HG02623 (cell line): Measurements from ENCODE around the gene TIGD4.
"Not testable (repeated sequence)": the region's sequence is repeated elsewhere in the genome, so short reads cannot be mapped to it uniquely, and the experiment has no call there.

Source experiments
- ATAC-seq: cut with Tn5 transposase; IDR thresholded peaks from one replicate; pipeline ENCODE4 v1.9.1; 2021; ENCODE audit warnings: moderate library complexity; ENCODE audit not compliant: unreplicated experiment

The TIGD4 gene

DNA sequence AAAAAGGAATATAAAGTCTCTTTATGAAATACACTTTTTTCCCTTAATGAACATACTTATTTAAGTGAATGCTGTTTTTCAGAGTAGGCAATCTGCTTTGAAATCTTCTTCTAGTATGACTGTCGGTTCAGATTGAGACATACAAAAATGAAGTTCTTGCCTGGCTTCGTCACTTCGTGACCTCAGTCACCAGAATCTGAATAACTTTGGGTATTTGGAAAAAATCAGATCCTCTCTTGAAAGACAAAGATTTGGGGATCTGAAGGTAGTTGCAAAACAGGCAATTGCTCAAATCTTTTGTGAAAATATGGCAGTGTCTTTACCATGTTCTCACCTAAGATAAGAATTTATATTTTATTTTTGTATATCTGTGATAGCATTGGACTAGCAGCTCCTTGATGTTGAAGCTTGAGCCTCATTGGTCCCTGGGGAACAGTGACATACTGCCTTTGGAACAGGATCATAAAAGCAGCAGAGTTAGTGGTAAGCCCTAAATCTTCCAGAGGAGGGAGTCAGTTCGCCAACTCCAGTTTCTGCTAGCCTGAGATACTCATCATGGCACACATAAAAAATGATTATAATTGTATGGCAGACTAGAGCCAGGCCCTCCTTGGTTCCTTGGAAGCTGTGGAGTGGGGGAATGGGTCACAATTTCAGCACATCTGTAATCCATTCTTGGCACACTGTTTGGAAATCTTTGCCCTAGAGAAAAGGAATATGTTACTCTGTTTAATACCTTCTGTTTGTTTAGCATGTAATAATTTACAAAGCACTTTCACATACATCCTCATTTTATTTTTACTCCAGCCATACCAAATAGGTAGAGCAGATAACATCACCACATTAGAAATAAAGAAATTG lies 5.2 kb upstream of the TIGD4 start:
- no peak for ATAC-seq

DNA sequence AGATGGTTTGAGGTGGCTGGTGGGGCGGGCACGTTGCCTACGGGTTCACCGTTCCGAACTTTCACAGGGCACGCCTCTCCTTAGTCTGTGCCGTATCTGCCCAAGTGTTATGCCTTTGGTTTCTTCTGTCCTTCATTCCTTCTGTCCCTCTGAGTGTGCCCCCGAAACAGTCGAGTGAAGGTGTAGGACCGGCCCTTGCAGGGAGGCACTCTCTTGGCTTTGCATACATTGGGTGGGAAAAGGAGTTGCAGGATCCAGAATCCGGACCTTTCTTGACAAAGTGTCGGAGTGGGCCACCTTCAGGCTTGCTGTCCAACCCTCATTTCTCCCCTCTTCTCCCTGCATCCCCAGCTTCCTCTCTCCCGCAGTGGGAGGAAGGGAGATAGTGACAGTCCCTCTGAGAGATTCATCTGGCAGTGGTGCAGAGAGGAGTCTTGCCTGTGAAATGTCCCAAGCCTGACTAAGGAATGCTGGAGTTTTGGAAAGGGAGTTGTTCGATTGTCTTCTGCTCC lies 793 bp upstream of the TIGD4 start:
- no peak for ATAC-seq

DNA sequence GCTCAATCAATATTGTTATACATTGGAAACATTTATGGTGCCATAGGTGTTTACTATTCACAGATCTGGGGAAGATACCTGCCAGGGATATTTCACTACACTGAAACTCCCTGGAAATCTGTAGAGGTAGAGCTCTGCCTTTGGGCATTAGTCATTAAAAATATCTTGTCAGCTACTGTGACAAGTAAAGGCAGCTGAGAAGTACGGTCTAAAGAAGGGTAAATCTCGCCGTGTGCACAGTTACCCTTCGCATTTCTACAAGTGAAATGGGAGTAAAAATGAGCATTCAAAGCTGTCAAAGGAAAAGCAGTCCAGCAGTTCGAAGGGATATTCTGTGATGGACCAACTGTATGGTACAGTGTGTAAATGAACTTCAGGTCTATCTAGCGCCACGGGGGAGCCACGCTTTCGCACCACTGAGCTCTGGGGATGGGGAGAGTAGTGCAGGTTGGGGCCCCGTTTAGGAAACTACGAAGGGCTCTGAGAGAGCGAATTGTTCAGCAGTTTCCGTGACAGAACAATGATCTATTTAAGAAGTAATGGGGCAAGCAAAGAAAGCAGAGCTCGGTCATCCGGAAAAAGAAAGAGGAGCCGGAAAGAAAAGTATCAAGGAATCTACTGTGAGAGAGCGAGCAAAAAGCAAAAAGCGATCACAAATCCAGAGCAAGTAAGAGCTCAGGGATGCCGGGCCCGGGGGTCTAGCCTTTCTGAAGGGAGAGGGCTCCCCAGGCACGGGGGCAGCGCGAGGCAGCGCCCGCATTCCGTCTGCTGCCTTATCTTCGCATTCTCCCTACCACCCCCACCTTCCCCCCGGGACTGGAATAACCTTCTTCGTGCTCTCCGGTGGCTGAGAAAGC lies 646 bp downstream of the TIGD4 start:
- peak; percentile 23 for ATAC-seq

DNA sequence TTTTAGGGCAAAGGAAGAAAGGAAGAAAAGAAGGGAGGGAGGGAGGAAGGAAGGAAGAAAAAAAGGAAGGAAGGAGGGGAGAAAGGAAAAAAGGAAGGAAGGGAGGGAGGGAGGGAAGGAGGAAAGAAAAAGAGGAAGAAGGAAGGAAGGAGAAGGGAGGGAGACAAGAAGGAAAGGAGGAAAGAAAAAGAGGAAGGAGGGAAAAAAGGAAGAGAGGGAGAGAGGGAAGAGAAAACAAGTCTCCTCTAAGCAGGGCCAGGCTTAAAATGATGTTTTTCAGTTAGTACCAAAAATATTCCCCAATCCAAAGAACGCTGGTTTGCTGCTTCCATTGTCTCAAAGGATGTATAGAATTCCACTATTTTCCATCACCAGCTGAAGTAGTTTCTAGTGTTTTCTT lies 2.0 kb downstream of the TIGD4 start:
- no peak for ATAC-seq

DNA sequence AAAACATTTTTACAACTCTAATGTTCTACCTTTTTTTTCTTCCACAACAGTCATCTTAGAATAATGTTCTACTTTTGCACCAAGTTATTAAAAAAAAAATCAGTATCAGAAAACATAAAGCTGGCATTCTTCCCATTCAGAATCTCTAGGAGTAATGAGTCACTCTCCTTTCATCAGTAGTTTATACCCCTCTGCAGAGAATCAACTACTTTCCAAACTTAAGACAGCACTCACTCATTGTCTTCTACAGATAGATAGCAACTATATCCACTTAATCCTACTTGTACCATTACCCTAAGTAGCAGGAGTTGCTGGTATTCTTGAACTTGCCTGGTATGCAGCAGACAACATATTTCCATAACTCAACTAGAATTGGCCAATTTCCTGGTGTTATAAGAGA lies 3.2 kb downstream of the TIGD4 start:
- ATAC-seq, result no peak

DNA sequence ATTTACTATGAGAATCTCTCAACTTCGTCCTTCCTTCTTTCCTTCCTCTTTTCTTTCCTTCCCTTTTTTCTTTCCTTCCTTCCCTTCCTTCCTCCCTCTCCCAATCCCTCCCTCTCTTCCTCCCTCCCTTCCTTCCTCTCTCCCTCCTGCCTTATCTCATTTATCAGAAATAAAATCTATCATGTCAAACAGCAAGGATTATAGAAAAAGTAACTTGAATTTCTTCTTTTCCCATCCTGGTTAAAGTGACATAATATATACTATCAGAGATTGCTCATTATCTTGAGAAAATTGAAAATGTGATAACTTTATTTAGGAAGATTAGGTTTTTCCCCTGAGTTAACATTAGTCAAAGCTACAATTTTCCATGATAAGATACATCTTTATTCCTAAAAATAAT lies 5.6 kb downstream of the TIGD4 start:
- ATAC-seq, result no peak

DNA sequence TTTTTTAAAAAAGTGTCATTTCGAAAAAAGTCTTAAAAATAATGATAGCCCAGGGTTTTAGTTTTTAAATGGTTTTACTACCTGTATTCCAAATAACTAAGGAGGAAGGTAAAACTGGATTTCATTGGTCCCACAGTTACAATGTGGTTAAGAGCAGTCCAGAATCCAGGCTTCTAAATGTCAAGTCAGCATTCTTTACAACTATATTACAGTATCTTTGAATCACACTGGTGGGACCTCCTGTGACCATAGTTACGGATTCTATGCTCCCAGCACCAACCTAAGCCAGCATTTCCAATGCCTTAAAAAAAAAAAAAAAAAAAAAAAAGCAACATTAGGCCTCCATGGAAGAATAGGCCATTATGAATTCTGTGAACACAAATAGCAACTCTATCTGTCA lies 6.2 kb downstream of the TIGD4 start:
- no peak for ATAC-seq

DNA sequence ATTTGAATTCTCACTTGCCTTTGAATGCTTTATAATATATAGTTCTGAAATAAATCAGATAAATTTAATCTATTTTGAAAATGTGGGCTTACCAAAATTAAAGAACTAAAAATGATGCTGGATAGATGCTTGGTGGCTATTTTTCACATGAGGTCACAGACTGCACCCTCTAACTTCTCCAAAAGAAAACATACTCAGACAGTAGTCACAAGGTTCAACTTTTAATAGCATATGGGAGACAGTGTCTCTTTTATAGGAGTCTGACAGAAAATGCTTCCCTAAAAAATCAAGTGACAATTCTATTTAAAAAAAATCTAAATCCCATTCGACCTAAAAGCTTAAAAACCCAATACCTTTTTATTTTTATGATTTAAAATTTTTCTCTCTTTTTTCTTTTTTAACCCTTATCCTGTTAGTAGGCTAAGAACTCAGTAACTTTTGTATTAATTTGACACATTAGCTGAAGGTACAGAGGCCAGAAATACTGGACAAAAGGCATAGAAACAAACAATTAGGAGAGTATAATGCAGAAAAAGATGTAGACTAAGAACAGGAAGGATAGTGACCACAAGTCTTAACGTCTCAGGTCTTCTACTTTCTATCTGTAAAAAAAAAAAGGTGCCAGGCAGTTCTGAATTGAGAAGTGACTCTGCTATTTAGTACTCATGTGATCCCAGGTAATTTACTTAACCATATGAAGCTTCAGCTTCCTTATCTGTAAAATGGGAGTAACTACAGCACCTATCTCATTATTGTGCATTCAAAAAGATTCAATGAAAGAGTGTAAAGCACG lies 7.6 kb downstream of the TIGD4 start:
- ATAC-seq, result peak; percentile 78

DNA sequence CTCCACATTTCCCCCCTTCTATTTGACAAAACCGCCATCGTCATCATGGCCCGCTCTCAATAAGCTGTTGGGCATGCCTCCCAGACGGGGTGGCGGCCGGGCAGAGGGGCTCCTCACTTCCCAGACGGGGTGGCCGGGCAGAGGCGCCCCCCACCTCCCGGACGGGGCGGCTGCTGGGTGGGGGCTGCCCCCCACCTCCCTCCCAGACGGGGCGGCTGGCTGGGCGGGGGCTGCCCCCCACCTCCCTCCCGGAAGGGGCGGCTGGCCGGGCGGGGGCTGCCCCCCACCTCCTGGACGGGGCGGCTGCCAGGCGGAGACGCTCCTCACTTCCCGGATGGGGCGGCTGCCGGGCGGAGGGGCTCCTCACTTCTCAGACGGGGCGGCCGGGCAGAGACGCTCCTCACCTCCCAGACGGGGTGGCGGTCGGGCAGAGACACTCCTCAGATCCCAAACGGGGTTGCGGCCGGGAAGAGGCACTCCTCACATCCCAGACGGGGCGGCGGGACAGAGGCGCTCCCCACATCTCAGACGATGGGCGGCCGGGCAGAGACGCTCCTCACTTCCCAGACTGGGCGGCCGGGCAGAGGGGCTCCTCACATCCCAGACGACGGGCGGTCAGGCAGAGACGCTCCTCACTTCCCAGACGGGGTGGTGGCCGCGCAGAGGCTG lies 14.3 kb downstream of the TIGD4 start:
- not testable (repeated sequence) for ATAC-seq

DNA sequence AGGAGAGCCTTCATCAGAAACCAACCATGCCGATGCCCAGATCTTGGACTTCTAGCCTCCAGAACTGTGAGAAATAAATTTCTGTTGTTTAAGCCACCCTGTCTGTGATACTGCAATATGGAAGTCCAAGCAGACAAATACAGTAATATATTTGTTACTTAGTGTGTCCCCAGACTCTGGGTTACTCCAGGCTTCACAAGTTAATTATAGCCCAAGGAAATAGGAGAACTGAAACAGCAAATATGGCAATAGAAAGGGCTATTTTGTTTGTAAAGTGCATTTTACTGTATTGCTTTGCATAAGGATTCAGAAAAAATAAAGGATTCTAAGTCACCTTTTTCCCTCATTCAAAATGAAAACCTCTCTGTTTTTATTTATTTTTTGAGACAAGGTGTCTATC lies 15.7 kb downstream of the TIGD4 start:
- no peak for ATAC-seq

DNA sequence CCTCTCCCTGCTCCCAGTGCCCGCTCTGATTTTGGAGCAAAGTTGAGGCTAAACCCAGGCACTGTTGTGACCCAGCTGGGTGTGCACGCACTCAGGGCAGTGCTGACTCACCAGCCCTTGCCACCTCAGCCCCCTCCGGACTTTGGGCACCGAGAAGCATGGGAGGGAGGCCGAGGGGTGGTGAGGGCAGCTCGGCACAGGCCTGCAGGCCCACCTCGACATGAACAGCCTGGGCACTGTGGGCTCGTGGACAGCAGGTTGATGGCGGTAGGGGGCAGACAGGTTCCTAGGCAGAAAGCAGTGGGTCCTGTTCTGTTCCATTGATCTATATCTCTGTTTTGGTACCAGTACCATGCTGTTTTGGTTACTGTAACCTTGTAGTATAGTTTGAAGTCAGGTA lies 30.9 kb downstream of the TIGD4 start:
- ATAC-seq, result no peak

DNA sequence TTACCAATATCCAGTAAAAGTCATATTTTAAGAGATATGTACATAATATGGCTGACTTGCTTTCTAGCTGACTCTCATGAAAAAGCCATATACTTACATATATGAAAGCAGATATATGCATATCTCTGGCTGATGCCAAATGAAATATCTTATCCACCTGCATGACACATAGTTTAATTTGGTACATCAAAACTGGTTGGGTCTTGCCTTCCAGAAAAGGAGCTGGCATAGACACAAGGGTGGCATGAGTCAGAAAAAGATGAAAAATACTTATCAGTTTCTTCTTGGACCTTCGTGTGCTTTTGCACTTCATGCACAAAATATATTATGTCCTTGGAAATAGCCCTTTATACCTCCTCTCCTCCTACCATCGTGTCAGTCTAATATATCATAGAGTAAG lies 32.1 kb downstream of the TIGD4 start:
- no peak for ATAC-seq

DNA sequence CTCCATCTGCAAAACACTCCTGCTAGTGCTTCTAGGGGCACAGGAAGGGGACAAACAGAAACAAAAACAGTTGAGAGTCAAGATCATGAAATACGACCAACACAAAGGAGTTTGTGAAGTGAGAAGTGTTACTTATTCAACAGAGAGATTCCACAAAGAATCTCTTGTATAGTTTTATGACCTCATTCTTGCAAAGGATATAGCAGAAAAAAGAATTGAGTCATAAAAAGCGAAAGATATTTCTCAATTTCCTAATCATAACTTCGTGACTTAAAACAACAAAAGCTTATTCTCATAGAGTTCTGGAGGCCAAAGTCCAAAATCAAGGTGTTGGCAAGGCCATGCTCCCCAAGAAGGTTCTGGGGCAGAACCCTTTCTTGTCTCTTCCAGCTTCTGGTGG lies 40.7 kb downstream of the TIGD4 start:
- ATAC-seq, result no peak

DNA sequence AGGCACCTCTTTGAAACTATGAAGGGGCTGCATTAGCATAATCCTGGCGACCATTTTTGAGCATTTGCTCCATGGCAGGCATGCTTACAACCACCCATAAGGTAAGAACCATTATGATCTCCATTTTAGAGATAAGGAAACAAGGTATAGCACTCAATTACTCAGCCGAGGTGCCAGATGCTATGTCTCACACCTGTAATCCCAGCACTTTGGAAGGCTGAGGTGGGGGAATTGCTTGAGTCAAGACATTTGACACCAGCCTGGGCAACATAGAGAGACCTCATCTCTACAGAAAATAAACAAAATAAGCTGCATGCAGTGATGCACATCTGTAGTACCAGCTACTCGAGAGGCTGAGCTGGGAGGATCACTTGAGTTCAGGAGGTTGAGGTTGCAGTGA lies 43.6 kb downstream of the TIGD4 start:
- no peak for ATAC-seq

DNA sequence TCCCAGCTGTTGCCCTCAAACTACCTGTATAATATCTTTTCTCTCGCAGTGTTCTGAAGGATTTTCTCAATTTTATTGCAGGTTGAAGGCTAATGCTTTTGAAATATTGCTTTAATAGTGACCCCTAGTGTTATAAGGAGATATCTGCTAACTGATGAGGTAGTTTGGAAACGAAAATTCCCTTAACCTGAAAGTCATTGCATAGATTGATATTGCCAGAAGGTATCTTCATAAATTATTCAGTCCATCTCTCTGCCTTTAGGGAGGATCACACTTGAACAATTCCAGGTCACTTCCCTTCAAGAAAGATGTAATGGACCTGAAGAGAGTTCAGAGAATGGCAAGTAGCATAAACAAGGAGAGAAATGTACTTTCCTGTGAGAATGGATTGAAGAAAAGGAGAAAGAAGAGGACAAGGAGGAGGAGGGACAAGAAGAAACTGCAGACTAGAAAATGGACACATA lies 44.1 kb downstream of the TIGD4 start:
- ATAC-seq, result no peak

DNA sequence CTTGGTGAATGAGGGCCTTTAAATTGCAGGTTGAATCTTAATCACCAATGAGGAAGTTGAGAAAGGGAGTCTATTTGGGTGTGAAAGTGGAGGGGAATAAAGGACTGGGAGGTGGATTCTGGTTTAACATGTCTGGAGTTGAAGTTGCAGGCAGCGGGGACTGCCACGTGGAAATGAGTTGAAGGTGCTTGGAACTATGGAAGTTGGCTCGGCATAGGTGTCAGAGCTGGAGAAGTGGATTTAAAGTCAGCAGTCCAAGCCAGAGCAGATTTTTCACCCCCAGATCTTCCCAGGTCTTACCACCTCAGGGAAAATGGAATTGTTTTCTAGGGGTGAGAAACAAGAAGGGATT lies 44.9 kb downstream of the TIGD4 start:
- ATAC-seq, result no peak

DNA sequence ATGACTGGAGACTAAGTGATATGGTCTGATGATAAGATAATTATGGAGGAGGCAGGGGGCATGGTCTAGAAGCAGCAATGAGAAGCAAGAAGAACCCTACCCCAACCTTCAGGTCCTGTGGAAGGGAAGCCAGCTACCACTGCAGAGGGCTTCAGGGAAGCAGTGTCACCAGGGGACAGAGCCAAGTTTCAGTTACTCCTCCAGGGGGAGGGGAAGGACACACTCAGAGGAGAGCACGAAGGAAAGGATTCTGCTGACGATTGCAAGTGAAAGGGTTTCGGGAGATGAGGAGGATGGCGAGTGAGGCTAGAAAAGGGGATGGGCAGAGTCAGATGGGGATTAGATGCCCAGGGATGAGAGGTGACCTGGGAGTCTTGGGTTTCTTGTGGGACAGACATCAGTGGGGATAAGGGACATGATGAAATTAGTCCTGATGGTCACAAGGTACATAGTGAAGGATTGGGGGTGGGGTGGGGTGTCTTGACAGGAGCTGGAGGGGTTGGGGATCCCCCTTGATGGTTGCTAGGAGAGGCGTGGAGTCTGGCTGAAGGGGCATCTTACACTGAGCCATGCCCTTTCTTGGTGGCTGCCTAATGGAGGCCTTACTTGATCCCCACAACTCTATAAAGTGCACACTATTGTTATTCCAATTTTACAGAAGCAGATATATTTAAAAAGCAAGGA lies 45.4 kb downstream of the TIGD4 start:
- no peak for ATAC-seq

DNA sequence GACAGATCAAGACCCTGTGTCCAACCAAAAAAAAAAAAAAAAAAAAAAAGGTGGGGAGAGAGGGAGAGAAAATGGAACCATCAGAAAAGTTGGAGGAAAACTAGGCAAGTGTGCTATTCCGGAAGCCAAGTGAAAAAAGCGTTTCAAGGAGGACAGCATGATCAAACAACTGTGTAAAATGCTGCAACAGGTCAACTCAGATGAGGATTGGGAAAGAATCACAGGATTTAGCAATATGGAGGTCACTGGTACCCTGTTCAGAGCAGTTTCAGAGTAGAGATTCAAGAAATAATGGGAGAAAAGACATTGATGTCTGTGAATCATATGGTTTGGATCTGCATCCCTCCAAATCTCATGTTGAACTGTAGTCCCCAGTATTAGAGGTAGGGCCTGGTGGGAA lies 47.5 kb downstream of the TIGD4 start:
- ATAC-seq, result no peak

DNA sequence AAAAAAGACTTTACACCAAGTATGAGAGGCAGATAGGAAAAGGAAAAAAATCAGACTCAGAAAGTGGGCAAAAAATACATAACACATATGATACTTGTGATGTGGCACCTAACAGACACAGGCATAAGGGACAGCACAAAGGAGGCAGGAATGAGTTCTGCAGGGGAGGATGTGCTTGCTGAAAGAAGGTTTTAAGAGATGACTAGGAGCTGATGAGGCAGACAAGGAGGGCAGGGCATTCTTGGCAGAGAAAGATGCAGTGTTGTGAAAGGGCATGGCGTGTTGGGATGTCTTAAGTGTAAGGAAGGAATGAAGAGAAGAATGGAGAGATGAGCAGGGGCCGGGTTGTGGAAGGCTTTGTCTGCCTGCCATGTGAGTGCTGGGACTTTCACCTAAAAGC lies 50.1 kb downstream of the TIGD4 start:
- ATAC-seq, result no peak

DNA sequence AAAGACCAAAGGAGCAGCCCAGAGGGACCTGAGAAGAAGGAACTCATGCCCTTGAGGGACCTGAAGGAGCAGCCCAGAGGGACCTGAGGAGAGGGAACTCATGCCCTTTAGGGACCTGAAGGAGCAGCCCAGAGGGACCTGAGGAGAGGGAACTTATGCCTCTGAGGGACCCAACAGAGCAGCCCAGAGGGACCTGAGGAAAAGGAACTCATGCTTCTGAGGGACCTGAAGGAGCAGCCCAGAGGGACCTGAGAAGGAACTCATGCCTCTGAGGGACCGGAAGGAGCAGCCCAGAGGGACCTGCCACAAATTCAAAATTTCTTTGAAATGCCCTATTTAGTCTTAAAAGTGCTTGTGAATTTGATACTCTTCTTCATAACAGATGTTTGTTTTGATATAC lies 51.2 kb downstream of the TIGD4 start:
- ATAC-seq, result no peak
